ENCODE data around the gene FOXF2.
"Not testable (repeated sequence)": the region's sequence is repeated elsewhere in the genome, so short reads cannot be mapped to it uniquely, and the experiment has no call there.

The FOXF2 gene

GRCh38 chr6:1363729-1364572 lies 25.4 kb upstream of the FOXF2 start:
- DNase-seq (ENCODE audit: insufficient read length), result no peak
- FAIRE-seq, result no peak
- TF ChIP-seq TAF1 (IDR thresholded peaks at IDR 0.05; ENCODE audit: borderline replicate concordance, low read depth, low read length), result no peak
- no peak for TF ChIP-seq POLR2AphosphoS5 (IDR thresholded peaks at IDR 0.05; ENCODE audit: low read depth, low read length)
- TF ChIP-seq POLR2A (IDR thresholded peaks at IDR 0.05; ENCODE audit: low read depth, low read length), result no peak

GRCh38 chr6:1364791-1365190 lies 24.6 kb upstream of the FOXF2 start:
- FAIRE-seq (no peak), DNase-seq (ENCODE audit: insufficient read length) (no peak)
- TF ChIP-seq TAF1 (IDR thresholded peaks at IDR 0.05; ENCODE audit: borderline replicate concordance, low read depth, low read length) (no peak), POLR2AphosphoS5 (IDR thresholded peaks at IDR 0.05; ENCODE audit: low read depth, low read length) (no peak), POLR2A (IDR thresholded peaks at IDR 0.05; ENCODE audit: low read depth, low read length) (no peak)

GRCh38 chr6:1365686-1366085 lies 23.7 kb upstream of the FOXF2 start:
- FAIRE-seq, result no peak
- TF ChIP-seq TAF1 (IDR thresholded peaks at IDR 0.05; ENCODE audit: borderline replicate concordance, low read depth, low read length), result no peak
- TF ChIP-seq POLR2AphosphoS5 (IDR thresholded peaks at IDR 0.05; ENCODE audit: low read depth, low read length), result no peak
- no peak for TF ChIP-seq POLR2A (IDR thresholded peaks at IDR 0.05; ENCODE audit: low read depth, low read length)

GRCh38 chr6:1367771-1368170 lies 21.6 kb upstream of the FOXF2 start:
- FAIRE-seq (no peak), DNase-seq (ENCODE audit: insufficient read length) (no peak)
- TF ChIP-seq TAF1 (IDR thresholded peaks at IDR 0.05; ENCODE audit: borderline replicate concordance, low read depth, low read length), result no peak
- no peak for TF ChIP-seq POLR2AphosphoS5 (IDR thresholded peaks at IDR 0.05; ENCODE audit: low read depth, low read length)
- no peak for TF ChIP-seq POLR2A (IDR thresholded peaks at IDR 0.05; ENCODE audit: low read depth, low read length)

More at GRCh38 chr6:1365686-1366085, 23.7 kb upstream of the FOXF2 start:
- DNase-seq (ENCODE audit: insufficient read length), result no peak

- FAIRE-seq (no peak), DNase-seq (ENCODE audit: insufficient read length) (no peak)
- TF ChIP-seq POLR2AphosphoS5 (IDR thresholded peaks at IDR 0.05; ENCODE audit: low read depth, low read length), result no peak
- no peak for TF ChIP-seq POLR2A (IDR thresholded peaks at IDR 0.05; ENCODE audit: low read depth, low read length)
- TF ChIP-seq TAF1 (IDR thresholded peaks at IDR 0.05; ENCODE audit: borderline replicate concordance, low read depth, low read length), result no peak
Measured at GRCh38 chr6:1368940-1369339, 20.4 kb upstream of the FOXF2 start.

- not testable (repeated sequence) for FAIRE-seq; DNase-seq (ENCODE audit: insufficient read length)
Measured at GRCh38 chr6:1369695-1370094, 19.7 kb upstream of the FOXF2 start.

GRCh38 chr6:1371933-1372332 lies 17.4 kb upstream of the FOXF2 start:
- DNase-seq (ENCODE audit: insufficient read length), result no peak
- no peak for FAIRE-seq
- TF ChIP-seq TAF1 (IDR thresholded peaks at IDR 0.05; ENCODE audit: borderline replicate concordance, low read depth, low read length) (no peak), POLR2A (IDR thresholded peaks at IDR 0.05; ENCODE audit: low read depth, low read length) (no peak), POLR2AphosphoS5 (IDR thresholded peaks at IDR 0.05; ENCODE audit: low read depth, low read length) (no peak)

GRCh38 chr6:1372690-1373089 lies 16.7 kb upstream of the FOXF2 start:
- TF ChIP-seq TAF1 (IDR thresholded peaks at IDR 0.05; ENCODE audit: borderline replicate concordance, low read depth, low read length) (no peak), POLR2AphosphoS5 (IDR thresholded peaks at IDR 0.05; ENCODE audit: low read depth, low read length) (no peak), POLR2A (IDR thresholded peaks at IDR 0.05; ENCODE audit: low read depth, low read length) (no peak)
- FAIRE-seq (no peak), DNase-seq (ENCODE audit: insufficient read length) (no peak)

GRCh38 chr6:1376653-1377052 lies 12.7 kb upstream of the FOXF2 start:
- TF ChIP-seq POLR2AphosphoS5 (IDR thresholded peaks at IDR 0.05; ENCODE audit: low read depth, low read length), result no peak
- TF ChIP-seq TAF1 (IDR thresholded peaks at IDR 0.05; ENCODE audit: borderline replicate concordance, low read depth, low read length), result no peak
- no peak for TF ChIP-seq POLR2A (IDR thresholded peaks at IDR 0.05; ENCODE audit: low read depth, low read length)
- FAIRE-seq, result no peak

GRCh38 chr6:1377526-1377925 lies 11.8 kb upstream of the FOXF2 start:
- TF ChIP-seq POLR2AphosphoS5 (IDR thresholded peaks at IDR 0.05; ENCODE audit: low read depth, low read length) (no peak), TAF1 (IDR thresholded peaks at IDR 0.05; ENCODE audit: borderline replicate concordance, low read depth, low read length) (no peak), POLR2A (IDR thresholded peaks at IDR 0.05; ENCODE audit: low read depth, low read length) (no peak)
- FAIRE-seq (no peak), DNase-seq (ENCODE audit: insufficient read length) (no peak)

More at GRCh38 chr6:1376653-1377052, 12.7 kb upstream of the FOXF2 start:
- DNase-seq (ENCODE audit: insufficient read length), result no peak

- FAIRE-seq, result no peak
- no peak for DNase-seq (ENCODE audit: insufficient read length)
- TF ChIP-seq POLR2AphosphoS5 (IDR thresholded peaks at IDR 0.05; ENCODE audit: low read depth, low read length), result no peak
- no peak for TF ChIP-seq POLR2A (IDR thresholded peaks at IDR 0.05; ENCODE audit: low read depth, low read length)
- TF ChIP-seq TAF1 (IDR thresholded peaks at IDR 0.05; ENCODE audit: borderline replicate concordance, low read depth, low read length), result no peak
Measured at GRCh38 chr6:1378065-1379016, 11.0 kb upstream of the FOXF2 start.

All from GM12892 (cell line).